SW480 (cell line): ENCODE measurements around the gene MCFD2.
"Not testable (repeated sequence)": the region's sequence is repeated elsewhere in the genome, so short reads cannot be mapped to it uniquely, and the experiment has no call there.

Source experiments
- DNase-seq: peaks from one replicate; pipeline ENCODE4 v3.0.0-alpha.2; 2016; ENCODE audit warnings: low spot score

MCFD2 gene

GRCh38 chr2:46937471-46937901 is 21.9 kb upstream of the MCFD2 start:
- peak; percentile 23 for DNase-seq

- no peak for DNase-seq
These were observed 21.0 kb upstream of the MCFD2 start for GRCh38 chr2:46936566-46936965.

- DNase-seq, result no peak
These were observed 19.5 kb upstream of the MCFD2 start for GRCh38 chr2:46935071-46935470.

GRCh38 chr2:46929612-46930011 is 14.0 kb upstream of the MCFD2 start:
- no peak for DNase-seq

- DNase-seq, result no peak
These were observed 11.3 kb upstream of the MCFD2 start for GRCh38 chr2:46926863-46927262.

- no peak for DNase-seq
These were observed 10.1 kb upstream of the MCFD2 start for GRCh38 chr2:46925474-46926351.

- DNase-seq, result no peak
These were observed 9.0 kb upstream of the MCFD2 start for GRCh38 chr2:46924608-46925007.

GRCh38 chr2:46924038-46924437 is 8.4 kb upstream of the MCFD2 start:
- no peak for DNase-seq

- no peak for DNase-seq
These were observed 7.5 kb upstream of the MCFD2 start for GRCh38 chr2:46923041-46923528.

GRCh38 chr2:46922606-46923005 is 7.0 kb upstream of the MCFD2 start:
- DNase-seq, result no peak

- DNase-seq, result no peak
These were observed 6.3 kb upstream of the MCFD2 start for GRCh38 chr2:46921676-46922448.

GRCh38 chr2:46917628-46918027 is 2.0 kb upstream of the MCFD2 start:
- DNase-seq, result peak; percentile 61

- peak; percentile 95 for DNase-seq
These were observed 415 bp upstream of the MCFD2 start for GRCh38 chr2:46915811-46916630.

GRCh38 chr2:46914578-46915230 is 902 bp downstream of the MCFD2 start:
- peak; percentile 19 for DNase-seq

- peak; percentile 33 for DNase-seq
These were observed 1.9 kb downstream of the MCFD2 start for GRCh38 chr2:46913471-46914381.

- DNase-seq, result peak; percentile 77
These were observed 5.7 kb downstream of the MCFD2 start for GRCh38 chr2:46909771-46910419.

- DNase-seq, result no peak
These were observed 6.5 kb downstream of the MCFD2 start for GRCh38 chr2:46909150-46909549.

- not testable (repeated sequence) for DNase-seq
These were observed 10.5 kb downstream of the MCFD2 start for GRCh38 chr2:46904908-46905678.

- DNase-seq, result not testable (repeated sequence)
These were observed 12.6 kb downstream of the MCFD2 start for GRCh38 chr2:46902980-46903379.
